Activated CD4-positive, alpha-beta T cell treated with anti-CD3 and anti-CD28 coated beads, Interleukin-2, amount 10 ng/mL, durations not matched to agents 24 days and 14 days (primary cell): ENCODE data around the gene NPC1. TPM values are rescaled to one million over a fixed set of nuclear protein-coding genes. Genes with fewer than 3 reads are reported as not detected.
A peak's percentile ranks its signal among the peaks of the same experiment; 100 is the strongest.
"Not testable (repeated sequence)": the region's sequence is repeated elsewhere in the genome, so short reads cannot be mapped to it uniquely, and the experiment has no call there.

Experiments
- DNase-seq: peaks from one replicate; pipeline ENCODE4 v3.0.0; 2022
- H3K27ac Mint-ChIP-seq: one replicate; pipeline ENCODE4 v1.8.0; 2022; ENCODE audit warnings: mild to moderate bottlenecking, mixed read lengths
- H3K27me3 Mint-ChIP-seq: one replicate; pipeline ENCODE4 v1.8.0; 2022; ENCODE audit warnings: mixed read lengths
- H3K36me3 Mint-ChIP-seq: one replicate; pipeline ENCODE4 v1.8.0; 2022; ENCODE audit warnings: low read depth, mild to moderate bottlenecking, mixed read lengths
- H3K4me1 Mint-ChIP-seq: one replicate; pipeline ENCODE4 v1.8.0; 2021; ENCODE audit warnings: mixed read lengths
- H3K4me3 Mint-ChIP-seq: one replicate; pipeline ENCODE4 v1.8.0; 2022; ENCODE audit warnings: mild to moderate bottlenecking, moderate library complexity, mixed read lengths
- H3K9me3 Mint-ChIP-seq: one replicate; pipeline ENCODE4 v1.8.0; 2021; ENCODE audit warnings: mixed read lengths
- intact Hi-C: fragments of 100-400 bp; cut with micrococcal nuclease; formaldehyde crosslinking; loops from one replicate; pipeline ENCODE4 v1.15.1; 2023
- total RNA-seq: library from RNA; stranded (reverse); gene quantifications from 2 replicates; pipeline ENCODE4 v1.2.3, GENCODE V29; 2022

The NPC1 gene
- total RNA-seq, 1 donor from 2014 or later = 29.9 TPM

GRCh38 chr18:23618862-23619387, 32.6 kb upstream of the NPC1 start:
- no peak for DNase-seq
- Mint-ChIP-seq H3K9me3 (no peaks in the 10 kb centered on the region), H3K27me3 (peaks cover 50% of the 10 kb centered on the region), H3K27ac (no peak overlapping the region), H3K4me1 (peaks cover 13% of the 10 kb centered on the region), H3K4me3 (peak overlapping the region; percentile 39), H3K36me3 (no peaks in the 10 kb centered on the region)
- intact Hi-C loops = no loop called here

DNA sequence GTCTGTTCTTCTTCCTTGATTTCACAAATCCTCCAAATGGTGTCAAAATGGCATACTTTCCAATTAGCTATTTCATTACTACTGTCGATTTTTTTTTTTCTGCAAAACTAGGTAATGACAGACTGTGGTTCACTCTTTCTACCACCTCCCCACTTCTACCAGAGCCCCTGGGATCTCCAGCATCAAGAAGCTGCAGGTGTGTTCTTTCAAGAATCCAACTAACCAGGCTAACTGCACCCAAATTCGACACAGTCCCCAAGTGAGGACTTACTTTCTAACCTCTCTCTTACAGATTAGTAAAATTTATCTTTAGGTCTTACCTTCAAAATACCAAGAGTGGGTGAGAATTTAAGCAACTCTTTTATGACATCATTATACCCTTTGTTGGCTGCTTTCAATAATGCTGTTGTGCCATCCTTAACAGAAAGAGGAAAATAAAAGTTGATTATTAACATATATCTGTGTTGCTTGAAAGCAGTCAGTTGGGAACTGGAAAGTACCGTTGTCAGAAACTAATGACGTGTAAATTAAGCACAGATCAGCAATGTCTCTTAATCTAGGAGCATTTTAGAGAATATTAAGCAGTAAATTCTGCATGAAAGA, 31.2 kb upstream of the NPC1 start:
- H3K9me3 Mint-ChIP-seq = no peaks in the 10 kb centered on the region
- DNase-seq = no peak
- H3K27me3 Mint-ChIP-seq = peaks cover 50% of the 10 kb centered on the region
- no peak overlapping the region for H3K27ac Mint-ChIP-seq
- H3K4me1 Mint-ChIP-seq = peaks cover 13% of the 10 kb centered on the region
- no peak overlapping the region for H3K4me3 Mint-ChIP-seq
- intact Hi-C loops = no loop called here
- no peaks in the 10 kb centered on the region for H3K36me3 Mint-ChIP-seq

DNA sequence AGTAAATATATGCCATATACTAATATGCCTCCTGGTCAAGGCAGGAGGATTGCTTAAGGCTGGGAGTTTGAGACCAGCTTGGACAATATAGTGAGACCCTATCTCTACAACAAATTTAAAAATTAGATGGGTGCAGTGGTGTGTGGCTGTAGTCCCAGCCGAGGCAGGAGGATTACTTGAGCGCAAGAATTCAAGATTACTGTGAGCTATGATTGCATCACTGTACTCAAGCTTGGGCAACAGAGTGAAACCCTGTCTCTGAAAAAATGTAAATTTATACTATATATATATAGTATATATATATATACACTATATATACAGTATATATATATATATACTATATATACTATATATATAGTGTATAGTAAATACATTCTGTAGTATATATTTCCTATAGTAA, 30.0 kb upstream of the NPC1 start:
- Mint-ChIP-seq H3K9me3 (no peaks in the 10 kb centered on the region), H3K27ac (no peak overlapping the region), H3K36me3 (no peaks in the 10 kb centered on the region), H3K27me3 (peaks cover 40% of the 10 kb centered on the region), H3K4me1 (peaks cover 11% of the 10 kb centered on the region), H3K4me3 (no peak overlapping the region)
- intact Hi-C loops = no loop called here
- no peak for DNase-seq

DNA sequence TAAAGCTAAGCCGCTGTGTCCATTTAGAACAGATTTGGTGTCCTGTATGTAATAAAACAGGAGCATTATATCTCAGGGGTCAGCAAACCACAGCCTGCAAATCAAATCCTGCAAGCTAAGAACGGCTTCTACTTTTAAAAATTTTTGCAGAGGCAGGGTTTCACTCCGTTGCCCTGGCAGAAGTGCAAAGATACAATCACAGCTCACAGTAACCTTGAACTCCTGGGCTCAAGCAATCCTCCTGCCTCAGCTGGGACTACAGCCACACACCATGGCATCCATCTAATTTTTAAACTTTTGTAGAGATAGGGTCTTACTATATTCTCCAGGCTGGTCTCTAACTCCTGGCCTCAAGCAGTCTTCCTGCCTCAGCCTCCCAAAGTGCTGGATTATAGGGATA, 28.6 kb upstream of the NPC1 start:
- peaks cover 7% of the 10 kb centered on the region for H3K4me1 Mint-ChIP-seq
- H3K27ac Mint-ChIP-seq = no peak overlapping the region
- H3K27me3 Mint-ChIP-seq = peaks cover 27% of the 10 kb centered on the region
- intact Hi-C loops = no loop called here
- H3K9me3 Mint-ChIP-seq = no peaks in the 10 kb centered on the region
- no peaks in the 10 kb centered on the region for H3K36me3 Mint-ChIP-seq
- no peak for DNase-seq
- H3K4me3 Mint-ChIP-seq = no peak overlapping the region

- H3K36me3 Mint-ChIP-seq = no peaks in the 10 kb centered on the region
- H3K27me3 Mint-ChIP-seq = peaks cover 23% of the 10 kb centered on the region
- intact Hi-C loops = no loop called here
- H3K4me3 Mint-ChIP-seq = no peak overlapping the region
- no peak overlapping the region for H3K27ac Mint-ChIP-seq
- peaks cover 4% of the 10 kb centered on the region for H3K4me1 Mint-ChIP-seq
- no peaks in the 10 kb centered on the region for H3K9me3 Mint-ChIP-seq
- no peak for DNase-seq
Measured at GRCh38 chr18:23614413-23614812, 28.1 kb upstream of the NPC1 start.

GRCh38 chr18:23613091-23613475, 26.8 kb upstream of the NPC1 start:
- not testable (repeated sequence) for H3K4me1 Mint-ChIP-seq, H3K27ac Mint-ChIP-seq

DNA sequence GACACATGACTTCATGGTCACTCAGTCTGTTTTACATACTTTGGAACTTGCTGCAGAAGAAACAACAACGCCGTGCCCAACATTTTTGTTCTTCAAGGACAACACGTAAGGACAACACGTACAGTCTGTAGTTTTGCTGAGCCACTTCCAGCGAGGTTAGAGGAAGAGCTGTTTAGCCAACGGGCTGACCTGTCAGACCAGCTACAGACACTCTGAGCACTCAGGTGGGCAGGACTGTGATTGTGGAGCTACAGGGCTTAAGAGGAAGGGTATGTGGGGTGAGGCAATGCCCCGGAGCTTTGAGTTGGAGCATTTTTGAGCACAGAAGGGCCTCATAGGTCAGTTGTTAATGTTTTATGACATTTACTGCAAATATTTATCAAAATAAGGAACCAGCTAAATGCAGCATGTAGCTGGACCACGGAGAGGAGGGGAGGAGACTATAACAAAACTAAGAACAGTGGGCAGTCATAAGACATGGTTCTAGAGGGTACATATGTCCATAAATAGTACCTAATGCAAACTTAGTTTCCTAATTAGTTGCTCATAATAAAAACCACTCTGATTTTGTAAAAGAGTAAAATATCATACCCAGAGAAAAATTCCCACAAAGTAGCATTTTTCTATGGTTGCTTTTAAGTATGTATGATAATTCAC, 26.3 kb upstream of the NPC1 start:
- Mint-ChIP-seq H3K4me3 (no peak overlapping the region), H3K27me3 (peaks cover 8% of the 10 kb centered on the region), H3K4me1 (no peaks in the 10 kb centered on the region), H3K9me3 (no peaks in the 10 kb centered on the region), H3K36me3 (no peaks in the 10 kb centered on the region), H3K27ac (no peak overlapping the region)
- DNase-seq = no peak
- intact Hi-C loops = no loop called here

More at GRCh38 chr18:23613091-23613475, 26.8 kb upstream of the NPC1 start:
- H3K36me3 Mint-ChIP-seq, H3K4me3 Mint-ChIP-seq, intact Hi-C loops, DNase-seq, H3K9me3 Mint-ChIP-seq: not testable (repeated sequence)
- H3K27me3 Mint-ChIP-seq = peaks cover 13% of the 10 kb centered on the region

DNA sequence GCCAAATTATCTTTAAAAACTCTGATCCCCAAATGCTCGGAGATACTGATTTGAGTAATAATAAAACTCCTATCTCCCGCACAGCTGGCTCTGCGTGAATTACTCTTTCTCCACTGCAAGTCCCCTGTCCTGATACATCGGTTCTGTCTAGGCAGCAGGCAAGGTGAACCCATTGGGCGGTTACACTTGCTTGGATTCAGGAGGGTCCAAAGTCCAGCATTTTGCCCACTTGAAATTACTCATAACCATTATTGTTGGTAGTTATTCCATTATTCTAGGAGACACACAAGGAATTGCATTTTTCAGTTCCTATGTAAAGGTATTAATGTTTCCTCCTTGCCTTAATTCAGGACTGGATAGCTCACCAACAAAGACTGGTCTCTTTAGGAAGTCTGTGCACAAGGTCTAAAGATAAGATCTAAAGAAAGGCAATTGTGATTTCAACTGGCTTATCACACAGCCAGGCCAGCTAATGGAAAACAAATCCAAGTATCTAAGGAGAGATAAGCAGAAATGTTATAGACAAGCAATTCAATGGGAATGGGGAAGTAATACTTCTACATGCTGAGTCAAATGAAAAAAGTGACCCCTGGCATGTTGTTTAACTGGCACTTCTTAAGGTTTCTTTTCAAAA, 23.2 kb upstream of the NPC1 start:
- no peaks in the 10 kb centered on the region for H3K4me1 Mint-ChIP-seq
- H3K4me3 Mint-ChIP-seq = no peak overlapping the region
- no peak overlapping the region for H3K27ac Mint-ChIP-seq
- no peaks in the 10 kb centered on the region for H3K36me3 Mint-ChIP-seq
- intact Hi-C loops = no loop called here
- no peak for DNase-seq
- H3K27me3 Mint-ChIP-seq = peaks cover 6% of the 10 kb centered on the region
- no peaks in the 10 kb centered on the region for H3K9me3 Mint-ChIP-seq

DNA sequence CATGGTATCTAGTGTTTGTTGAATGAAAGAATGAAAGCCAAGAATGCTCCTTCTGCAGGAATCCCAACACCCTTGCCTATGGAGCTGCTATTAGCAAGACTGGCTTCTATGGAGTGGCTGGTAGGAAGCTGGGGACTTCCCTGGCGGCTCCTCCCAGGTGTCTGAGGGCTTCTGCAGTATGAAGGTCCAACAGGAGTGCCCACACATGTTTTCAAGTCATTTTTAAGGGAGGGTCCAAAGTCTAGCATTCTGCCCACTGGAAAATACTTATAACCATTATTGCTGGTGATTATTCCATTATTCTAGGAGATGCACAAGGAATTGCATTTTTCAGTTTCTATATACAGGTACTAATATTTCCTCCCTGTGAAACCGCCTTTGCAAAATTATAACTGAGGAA, 21.9 kb upstream of the NPC1 start:
- Mint-ChIP-seq H3K9me3 (no peaks in the 10 kb centered on the region), H3K4me3 (no peak overlapping the region), H3K27me3 (peaks cover 6% of the 10 kb centered on the region), H3K27ac (no peak overlapping the region), H3K36me3 (no peaks in the 10 kb centered on the region), H3K4me1 (no peaks in the 10 kb centered on the region)
- DNase-seq = no peak
- intact Hi-C loops = no loop called here

DNA sequence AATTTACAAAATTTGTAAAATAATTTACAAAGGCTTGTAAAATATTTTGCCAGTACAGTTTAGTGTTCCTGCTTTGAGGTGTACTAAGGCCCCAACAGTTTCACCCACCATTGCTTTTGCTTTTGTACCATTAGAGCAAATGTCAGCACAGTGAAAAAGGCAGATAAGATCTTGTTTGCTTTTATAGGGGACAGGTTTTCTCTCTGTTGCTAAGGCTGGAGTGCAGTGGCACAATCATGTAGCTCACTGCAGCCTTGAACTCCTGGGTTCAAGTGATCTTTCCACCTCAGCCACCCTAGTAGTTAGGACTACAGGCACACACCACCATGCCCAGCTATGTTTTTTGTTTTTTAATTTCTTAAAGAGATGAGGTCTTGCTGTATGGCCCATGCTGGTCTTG, 19.6 kb upstream of the NPC1 start:
- H3K4me3 Mint-ChIP-seq = no peak overlapping the region
- intact Hi-C loops = no loop called here
- H3K9me3 Mint-ChIP-seq = no peaks in the 10 kb centered on the region
- no peaks in the 10 kb centered on the region for H3K4me1 Mint-ChIP-seq
- DNase-seq = no peak
- no peak overlapping the region for H3K27ac Mint-ChIP-seq
- H3K36me3 Mint-ChIP-seq = no peaks in the 10 kb centered on the region
- peaks cover 3% of the 10 kb centered on the region for H3K27me3 Mint-ChIP-seq

- Mint-ChIP-seq H3K27me3 (peaks cover 16% of the 10 kb centered on the region), H3K27ac (no peak overlapping the region), H3K4me3 (no peak overlapping the region), H3K4me1 (peaks cover 2% of the 10 kb centered on the region), H3K9me3 (no peaks in the 10 kb centered on the region), H3K36me3 (no peaks in the 10 kb centered on the region)
- DNase-seq = no peak
- intact Hi-C loops = no loop called here
Measured at GRCh38 chr18:23599809-23600208, 13.5 kb upstream of the NPC1 start.

- Mint-ChIP-seq H3K36me3 (no peaks in the 10 kb centered on the region), H3K9me3 (no peaks in the 10 kb centered on the region), H3K27me3 (peaks cover 18% of the 10 kb centered on the region), H3K27ac (no peak overlapping the region), H3K4me1 (peaks cover 10% of the 10 kb centered on the region), H3K4me3 (no peak overlapping the region)
- intact Hi-C loops = no loop called here
- no peak for DNase-seq
Measured at GRCh38 chr18:23596183-23596582, 9.9 kb upstream of the NPC1 start.

DNA sequence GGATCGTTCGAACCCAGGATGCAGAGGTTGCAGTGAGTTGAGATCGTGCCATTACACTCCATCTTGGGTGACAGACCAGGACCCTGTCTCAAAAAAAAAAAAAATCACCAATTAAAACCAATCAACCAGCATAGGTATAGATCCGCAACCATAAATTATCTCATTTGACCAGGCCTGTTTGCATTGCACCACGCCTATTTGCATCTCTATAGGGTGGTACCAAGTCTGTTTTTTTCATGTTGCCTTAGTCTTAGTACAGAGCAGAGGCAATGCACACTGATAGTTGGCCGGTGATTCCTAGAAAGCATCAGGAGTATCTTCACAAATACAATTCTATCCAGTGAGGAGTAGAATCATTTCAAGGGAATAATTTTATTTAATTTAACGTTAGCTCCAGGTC, 9.3 kb upstream of the NPC1 start:
- Mint-ChIP-seq H3K9me3 (no peaks in the 10 kb centered on the region), H3K27me3 (peaks cover 16% of the 10 kb centered on the region), H3K4me1 (peaks cover 10% of the 10 kb centered on the region), H3K36me3 (no peaks in the 10 kb centered on the region), H3K27ac (no peak overlapping the region), H3K4me3 (no peak overlapping the region)
- intact Hi-C loops = no loop called here
- DNase-seq = no peak

DNA sequence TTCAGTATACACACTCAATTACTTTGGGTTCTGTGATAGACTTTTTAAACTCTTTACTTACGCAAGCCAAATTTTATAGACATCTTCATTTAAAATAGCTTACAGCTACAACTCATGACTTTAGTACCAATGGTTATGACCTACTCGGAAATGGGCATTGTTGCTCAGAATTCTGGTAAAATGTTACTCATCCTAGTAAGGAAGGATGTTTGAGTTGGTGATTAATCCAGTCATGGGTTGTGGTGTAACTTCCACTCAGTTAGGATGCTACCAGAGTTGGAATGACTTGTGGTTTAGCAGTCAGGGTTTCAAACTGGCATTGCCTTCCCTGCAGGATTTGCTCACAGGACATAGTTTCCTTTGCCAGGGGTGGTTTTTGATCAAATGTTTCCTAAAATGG, 7.4 kb upstream of the NPC1 start:
- H3K9me3 Mint-ChIP-seq = no peaks in the 10 kb centered on the region
- H3K27ac Mint-ChIP-seq = peak overlapping the region; percentile 13
- H3K27me3 Mint-ChIP-seq = peaks cover 15% of the 10 kb centered on the region
- H3K36me3 Mint-ChIP-seq = no peaks in the 10 kb centered on the region
- H3K4me3 Mint-ChIP-seq = no peak overlapping the region
- intact Hi-C loops = no loop called here
- DNase-seq = no peak
- H3K4me1 Mint-ChIP-seq = peaks cover 10% of the 10 kb centered on the region
